SHP77 treated with DMSO at 0.1 percent for 48 hours (cell line): ENCODE measurements around the gene LGALS3BP.
"Not testable (repeated sequence)": the region's sequence is repeated elsewhere in the genome, so short reads cannot be mapped to it uniquely, and the experiment has no call there.

Source experiments
- DNase-seq: peaks from one replicate; lab custom pipeline; 2025; lab: John Stamatoyannopoulos, UW

LGALS3BP gene

DNA sequence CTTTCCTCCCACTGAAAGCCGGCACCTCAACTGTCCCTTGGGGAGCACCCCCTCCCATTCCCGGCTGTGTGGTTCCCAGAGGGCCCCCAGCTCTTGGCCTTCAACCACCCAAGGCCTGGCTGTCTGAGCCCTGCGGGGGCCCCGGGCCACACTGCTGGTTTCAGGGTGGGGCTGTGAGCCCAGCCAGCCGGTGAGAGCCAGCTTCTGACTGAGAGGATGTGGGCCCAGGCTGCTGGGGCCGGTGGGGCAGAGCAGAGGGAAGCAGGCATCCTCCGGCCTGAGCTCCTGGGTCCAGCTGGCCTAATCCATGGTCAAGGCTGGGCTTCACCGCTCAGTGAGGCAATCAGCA is 875 bp upstream of the LGALS3BP start:
- DNase-seq = no peak

DNA sequence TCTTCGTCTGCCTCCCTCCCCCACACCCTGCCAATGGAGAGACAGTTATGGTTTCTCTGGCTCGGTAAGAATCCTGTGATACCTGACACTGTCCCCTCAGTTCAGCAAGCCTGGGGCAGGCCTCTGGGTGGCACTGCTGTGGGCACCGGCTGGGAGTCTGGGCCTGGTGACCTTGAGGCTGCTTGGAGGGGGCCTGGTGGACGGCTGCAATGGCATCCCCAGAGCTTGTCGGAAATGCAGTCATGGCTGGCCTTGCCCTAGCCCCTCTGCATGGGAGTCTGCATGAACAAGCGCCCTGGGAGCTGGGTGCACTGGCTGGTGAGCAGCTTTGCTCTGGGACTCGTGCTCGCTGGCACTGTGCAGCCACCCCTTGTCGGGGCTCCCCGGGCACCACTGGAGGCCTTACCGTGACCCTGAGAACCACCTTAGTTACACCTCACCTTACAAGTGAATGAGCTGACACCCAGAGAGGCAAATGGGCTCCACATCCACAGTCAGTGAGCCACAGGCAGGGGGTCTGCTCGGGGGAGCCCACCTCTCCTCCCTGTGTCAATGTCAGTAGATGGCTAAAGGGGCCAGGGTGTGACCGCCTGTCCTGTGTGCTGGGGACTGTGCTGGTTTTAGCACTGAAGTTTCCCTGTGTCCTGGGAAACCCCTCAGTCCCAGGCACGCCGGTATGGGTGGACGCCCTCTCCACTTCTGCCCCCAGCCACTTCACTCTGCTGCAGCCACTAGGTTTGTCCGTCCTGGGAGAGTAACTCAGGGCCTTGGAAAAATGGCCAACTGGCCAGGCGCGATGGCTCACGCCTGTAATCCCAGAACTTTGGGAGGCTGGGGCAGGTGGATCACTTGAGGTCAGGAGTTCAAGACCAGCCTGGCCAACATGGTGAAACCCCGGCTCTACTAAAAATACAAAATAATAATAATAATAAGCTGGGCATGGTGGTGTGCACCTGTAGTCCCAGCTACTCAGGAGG is 1.4 kb downstream of the LGALS3BP start:
- no peak for DNase-seq

DNA sequence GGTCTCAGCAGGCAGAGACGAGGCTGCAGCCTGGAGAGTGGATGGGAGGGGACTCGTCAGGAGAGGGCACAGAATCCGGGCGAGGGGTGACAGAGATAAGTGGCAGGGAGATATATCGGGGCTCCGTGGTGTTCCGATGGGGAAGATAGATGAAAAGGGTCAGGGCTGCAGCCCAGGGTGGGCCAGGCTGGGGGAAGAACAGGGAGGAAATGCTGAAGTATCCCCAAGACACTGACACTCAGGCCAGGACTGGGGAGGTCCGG is 2.1 kb downstream of the LGALS3BP start:
- no peak for DNase-seq

DNA sequence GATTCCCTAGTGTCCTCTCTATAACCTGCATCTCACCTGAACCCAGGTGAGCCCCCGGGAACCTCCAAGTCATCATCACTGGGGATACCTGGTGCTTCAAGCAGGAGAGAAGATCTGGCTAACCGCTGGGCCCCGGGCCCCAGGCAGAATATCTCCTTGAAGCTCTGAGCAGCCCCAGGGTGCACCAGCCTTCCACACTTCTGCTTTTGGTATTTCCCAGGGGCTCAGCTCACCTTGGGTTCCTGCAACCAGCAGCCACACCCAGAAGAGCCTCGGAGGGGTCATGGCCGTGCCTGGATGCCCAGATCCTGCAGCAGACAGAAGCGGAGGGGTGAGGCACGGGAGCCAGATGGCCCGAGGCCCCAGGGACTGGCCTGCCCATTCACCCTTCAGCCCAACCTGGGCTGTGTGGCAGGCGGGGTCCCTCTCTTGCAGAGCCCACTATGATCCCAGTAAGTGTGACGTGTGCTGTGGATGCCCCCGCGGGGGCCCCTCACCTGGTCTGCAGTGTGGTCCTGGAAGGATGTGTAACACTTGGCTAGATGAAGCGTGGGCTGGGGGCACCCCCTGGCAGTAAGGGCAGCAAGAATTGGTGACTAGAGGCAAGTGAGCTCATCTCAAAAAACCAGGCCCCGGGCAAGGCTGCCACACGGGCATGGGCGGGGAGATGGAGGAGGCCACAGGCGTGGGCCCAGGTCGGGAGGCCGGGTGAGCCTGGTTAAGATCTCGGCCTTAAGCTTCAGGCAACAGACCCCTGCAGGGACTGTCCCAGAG is 2.6 kb downstream of the LGALS3BP start:
- no peak for DNase-seq

DNA sequence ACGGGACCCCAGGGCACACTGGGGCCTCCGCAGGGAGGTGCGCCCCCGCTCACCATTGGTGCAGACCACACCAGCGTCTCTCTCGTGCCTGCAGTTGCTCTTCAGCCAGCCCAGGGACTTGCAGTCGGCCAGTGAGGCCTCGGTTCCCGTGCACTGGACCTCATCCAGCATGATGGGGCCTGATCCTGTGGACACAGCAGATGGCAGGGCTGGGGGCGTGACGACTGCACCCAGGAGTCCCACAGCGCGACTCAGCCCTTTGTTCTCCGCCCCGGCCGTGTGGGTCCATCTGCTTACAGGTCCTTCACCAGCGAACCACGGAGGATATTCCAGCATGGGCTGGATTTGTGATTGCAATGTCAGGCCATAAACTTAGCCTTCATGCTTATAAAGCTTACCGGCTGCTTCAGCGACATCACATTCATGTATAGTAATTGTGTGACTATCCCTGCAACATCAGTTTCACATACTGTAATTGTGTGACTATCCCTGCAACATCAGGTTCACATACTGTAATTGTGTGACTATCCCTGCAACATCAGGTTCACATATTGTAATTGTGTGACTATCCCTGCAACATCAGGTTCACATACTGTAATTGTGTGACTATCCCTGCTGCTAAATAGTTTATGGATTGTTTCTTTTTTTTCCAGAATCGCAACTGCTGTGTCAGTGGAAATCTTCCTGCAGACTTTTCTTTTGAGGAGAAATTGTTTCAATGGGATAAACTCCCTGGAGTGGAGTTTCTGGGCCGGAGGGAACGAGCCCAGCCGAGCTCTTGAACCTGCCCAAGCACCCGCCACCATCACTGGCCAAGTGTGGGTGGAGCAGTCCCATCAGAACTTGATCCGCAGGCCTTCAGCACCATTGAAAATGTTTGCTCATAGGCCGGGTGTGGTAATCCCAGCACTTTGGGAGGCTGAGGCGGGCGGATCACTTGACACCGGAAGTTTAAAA is 4.8 kb downstream of the LGALS3BP start:
- DNase-seq = no peak

GRCh38 chr17:78973792-78974520 is 5.8 kb downstream of the LGALS3BP start:
- no peak for DNase-seq

DNA sequence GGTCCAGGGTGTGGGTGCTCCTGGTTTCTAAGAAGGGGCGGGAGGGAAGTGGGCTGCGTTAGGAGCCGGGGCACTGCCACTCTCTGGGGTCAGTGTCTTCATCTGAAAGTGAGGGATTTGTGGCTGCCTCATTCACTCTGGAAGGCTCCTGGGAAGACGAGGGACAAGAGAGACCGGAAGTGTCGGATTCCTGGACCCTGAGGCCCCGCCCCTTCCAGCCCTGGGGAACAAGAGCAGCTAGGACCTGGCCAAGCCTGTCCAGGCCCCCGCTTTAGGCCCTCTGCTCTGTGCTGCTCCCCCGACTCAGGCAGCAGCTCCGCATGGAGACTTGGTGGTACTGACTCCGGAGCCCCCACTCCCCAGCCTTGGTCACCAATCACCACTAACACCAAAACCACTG is 6.5 kb downstream of the LGALS3BP start:
- no peak for DNase-seq

GRCh38 chr17:78972507-78973105 is 7.1 kb downstream of the LGALS3BP start:
- no peak for DNase-seq

DNA sequence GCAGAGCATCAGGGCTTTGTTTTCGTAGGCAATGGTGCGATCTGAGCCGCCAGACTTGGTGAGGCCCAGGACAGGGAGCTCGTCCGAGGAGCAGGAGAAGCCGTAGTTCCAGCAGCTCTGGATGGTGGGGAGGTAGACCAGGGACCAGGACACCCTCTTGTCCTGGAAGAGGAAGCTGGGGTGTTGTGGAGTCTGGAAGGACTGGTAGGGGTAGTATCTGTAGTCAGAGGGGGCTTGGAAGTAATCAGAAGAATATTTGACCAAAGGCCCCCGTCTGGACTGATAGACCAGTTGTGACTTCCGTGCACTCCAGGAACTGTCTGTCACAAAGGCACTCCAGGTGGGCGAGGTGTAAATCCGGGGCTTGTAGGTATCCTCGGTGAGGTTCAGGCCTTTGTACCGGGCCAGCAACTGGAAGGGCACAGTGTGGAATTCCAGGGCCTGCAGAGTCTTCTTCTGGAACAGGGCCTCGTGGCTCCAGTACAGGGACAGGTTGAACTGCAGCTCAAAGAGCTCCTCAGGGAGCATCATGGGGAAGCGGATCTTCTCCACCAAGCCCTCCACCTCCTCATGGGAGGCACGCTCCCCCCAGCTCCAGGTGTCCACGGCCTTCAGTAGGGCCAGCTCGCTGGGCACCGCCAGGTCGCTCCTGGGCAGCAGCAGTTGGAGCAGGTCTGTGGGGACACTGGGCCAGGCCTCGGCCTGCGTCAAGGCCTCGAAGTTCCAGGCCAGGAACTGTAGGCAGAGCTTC is 7.8 kb downstream of the LGALS3BP start:
- no peak for DNase-seq

DNA sequence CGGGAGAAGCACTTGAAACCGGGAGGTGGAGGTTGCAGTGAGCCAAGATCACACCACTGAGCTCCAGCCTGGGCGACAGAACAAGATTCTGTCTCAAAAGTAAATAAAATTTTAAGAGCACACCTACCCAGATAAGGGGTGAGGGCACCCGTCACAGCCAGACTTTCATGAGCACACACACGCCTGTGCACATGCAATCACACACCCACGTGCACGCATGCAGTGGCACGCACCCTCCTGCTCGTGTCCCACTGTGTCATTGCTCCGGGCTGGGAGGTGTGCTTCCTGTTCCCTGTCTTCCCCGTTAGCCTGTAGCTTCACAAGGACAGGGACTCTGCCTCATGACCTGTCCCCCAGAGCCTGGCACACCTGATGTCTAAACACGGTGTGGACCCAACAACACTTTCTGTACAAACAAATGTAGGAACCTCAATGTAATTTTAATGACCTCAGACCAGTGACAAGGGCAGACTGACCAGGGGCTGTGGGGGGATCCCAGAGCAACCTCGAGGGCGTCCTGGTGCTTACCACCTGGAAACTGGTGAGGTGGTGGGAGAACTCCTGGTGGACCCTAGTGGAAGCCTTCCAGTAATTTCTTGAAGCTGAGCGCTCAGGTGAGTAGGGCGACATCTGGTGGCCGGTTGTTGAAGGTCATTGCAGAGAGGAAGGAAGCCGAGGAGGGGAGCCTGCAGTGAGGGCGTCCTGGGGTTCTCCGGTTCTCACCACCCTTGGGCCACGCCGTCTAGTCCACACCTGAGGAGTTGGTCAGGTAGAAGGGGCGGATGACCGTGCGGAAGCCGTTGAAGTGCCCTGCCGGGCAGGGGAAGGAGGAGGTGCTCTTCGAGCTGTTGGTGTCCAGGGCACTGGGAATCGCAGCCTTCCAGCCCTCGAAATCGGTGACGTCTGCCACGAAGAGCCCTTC is 8.6 kb downstream of the LGALS3BP start:
- peak; percentile 24 for DNase-seq

GRCh38 chr17:78969865-78970264 is 9.9 kb downstream of the LGALS3BP start:
- no peak for DNase-seq

- DNase-seq = no peak
Measured at GRCh38 chr17:78967782-78968362, 11.9 kb downstream of the LGALS3BP start.

DNA sequence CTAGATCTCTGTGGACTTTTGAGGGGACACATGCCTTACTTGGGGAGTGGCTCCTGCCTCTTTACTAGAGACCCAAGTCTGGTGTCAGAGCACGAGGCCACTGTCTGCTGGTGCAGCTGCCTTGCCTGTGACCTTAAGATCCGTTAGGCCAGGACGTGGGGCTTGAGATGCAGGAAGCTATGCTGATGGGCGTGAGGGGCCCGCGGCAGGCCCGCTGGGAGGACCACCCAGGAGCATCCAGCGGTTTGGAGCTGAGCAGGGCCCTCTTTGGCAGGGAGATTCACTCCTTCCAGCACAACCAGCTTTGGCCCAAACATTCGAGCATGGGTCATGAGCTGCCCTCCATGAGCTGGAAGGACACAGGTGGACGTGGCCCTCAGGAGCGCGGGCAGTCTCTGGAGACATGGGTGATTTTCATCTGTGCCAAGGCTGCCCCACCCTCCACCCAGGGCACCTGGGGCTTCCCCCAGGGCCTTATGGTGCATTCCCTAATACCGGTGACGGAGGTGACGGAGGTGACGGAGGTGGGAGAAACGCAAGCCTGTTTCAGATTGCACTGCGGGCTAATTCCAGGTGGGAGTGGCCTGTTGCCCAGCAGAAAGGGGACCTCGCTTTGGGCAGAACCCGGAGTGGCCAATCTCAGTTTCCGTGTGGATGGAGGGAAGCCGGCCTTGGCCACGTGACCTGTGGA is 12.7 kb downstream of the LGALS3BP start:
- no peak for DNase-seq

DNA sequence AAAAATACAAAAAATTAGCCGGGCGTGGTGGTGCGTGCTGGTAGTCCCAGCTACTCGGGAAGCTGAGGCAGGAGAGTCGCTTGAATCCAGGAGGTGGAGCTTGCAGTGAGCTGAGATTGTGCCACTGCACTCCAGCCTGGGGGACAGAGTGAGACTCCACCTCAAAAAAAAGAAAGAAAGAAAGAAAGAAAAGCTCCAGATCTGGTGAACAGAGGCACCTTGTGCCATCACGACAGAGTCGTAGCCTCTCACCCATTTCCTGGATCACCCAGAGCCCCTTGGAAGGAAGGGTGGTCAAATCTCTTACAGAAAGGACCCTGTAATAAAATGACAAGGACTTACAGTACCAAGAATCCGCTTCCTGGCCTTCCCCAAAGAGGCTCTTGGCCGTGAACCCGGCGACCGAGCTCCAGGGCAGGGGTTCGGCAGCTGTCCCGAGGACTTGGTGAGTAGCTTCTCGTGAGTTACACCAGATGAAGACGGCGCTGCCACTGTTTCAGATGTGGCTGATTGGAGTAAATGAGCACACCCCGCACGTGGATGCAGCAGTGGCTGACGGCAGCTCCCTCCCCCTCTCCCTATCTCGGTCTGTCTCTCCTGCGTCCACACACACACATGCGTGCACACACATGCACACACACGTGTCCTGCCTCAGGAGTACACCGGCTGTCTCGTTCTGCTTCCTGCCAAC is 13.5 kb downstream of the LGALS3BP start:
- DNase-seq = no peak

GRCh38 chr17:78965491-78965924 is 14.2 kb downstream of the LGALS3BP start:
- DNase-seq = peak; percentile 75

GRCh38 chr17:78963378-78963777 is 16.3 kb downstream of the LGALS3BP start:
- no peak for DNase-seq

GRCh38 chr17:78962984-78963348 is 16.8 kb downstream of the LGALS3BP start:
- DNase-seq = not testable (repeated sequence)
